A549 (cell line): Measurements from ENCODE around the gene MFF.

ENCODE experiments used
- POLR2A ChIP-seq: IDR thresholded peaks from 2 replicates; pipeline ENCODE4 v1.6.1; 2012; ENCODE audit warnings: mild to moderate bottlenecking, low read length
- RFX5 ChIP-seq: fragments of 450-650 bp; IDR thresholded peaks from 2 replicates; pipeline ENCODE4 v1.7.1; 2014; ENCODE audit warnings: antibody characterized with exemption, mild to moderate bottlenecking, moderate library complexity
- TF ChIP-seq, protein P1 (sequence below): fragments of 150-350 bp; IDR thresholded peaks from 2 replicates; pipeline ENCODE4 v1.6.1; 2014; ENCODE audit warnings: low read depth, mild to moderate bottlenecking, low read length
- TF ChIP-seq, protein P2 (sequence below): fragments of >200 bp; sonication (Bioruptor Twin); formaldehyde crosslinking; IDR thresholded peaks from 3 replicates; pipeline ENCODE4 v1.5.1; 2016

GRCh38 chr2:227368574-227368973 is 43.5 kb downstream of the MFF start:
- TF ChIP-seq, protein P1, sequence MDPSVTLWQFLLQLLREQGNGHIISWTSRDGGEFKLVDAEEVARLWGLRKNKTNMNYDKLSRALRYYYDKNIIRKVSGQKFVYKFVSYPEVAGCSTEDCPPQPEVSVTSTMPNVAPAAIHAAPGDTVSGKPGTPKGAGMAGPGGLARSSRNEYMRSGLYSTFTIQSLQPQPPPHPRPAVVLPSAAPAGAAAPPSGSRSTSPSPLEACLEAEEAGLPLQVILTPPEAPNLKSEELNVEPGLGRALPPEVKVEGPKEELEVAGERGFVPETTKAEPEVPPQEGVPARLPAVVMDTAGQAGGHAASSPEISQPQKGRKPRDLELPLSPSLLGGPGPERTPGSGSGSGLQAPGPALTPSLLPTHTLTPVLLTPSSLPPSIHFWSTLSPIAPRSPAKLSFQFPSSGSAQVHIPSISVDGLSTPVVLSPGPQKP: no peak
- TF ChIP-seq, protein P2, sequence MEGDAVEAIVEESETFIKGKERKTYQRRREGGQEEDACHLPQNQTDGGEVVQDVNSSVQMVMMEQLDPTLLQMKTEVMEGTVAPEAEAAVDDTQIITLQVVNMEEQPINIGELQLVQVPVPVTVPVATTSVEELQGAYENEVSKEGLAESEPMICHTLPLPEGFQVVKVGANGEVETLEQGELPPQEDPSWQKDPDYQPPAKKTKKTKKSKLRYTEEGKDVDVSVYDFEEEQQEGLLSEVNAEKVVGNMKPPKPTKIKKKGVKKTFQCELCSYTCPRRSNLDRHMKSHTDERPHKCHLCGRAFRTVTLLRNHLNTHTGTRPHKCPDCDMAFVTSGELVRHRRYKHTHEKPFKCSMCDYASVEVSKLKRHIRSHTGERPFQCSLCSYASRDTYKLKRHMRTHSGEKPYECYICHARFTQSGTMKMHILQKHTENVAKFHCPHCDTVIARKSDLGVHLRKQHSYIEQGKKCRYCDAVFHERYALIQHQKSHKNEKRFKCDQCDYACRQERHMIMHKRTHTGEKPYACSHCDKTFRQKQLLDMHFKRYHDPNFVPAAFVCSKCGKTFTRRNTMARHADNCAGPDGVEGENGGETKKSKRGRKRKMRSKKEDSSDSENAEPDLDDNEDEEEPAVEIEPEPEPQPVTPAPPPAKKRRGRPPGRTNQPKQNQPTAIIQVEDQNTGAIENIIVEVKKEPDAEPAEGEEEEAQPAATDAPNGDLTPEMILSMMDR: no peak
- TF ChIP-seq POLR2A: no peak
- no peak for TF ChIP-seq RFX5
